Measurements from ENCODE around the gene MYCBP2.
A peak's percentile ranks its signal among the peaks of the same experiment; 100 is the strongest.
"Not testable (repeated sequence)": the region's sequence is repeated elsewhere in the genome, so short reads cannot be mapped to it uniquely, and the experiment has no call there.

The MYCBP2 gene

GRCh38 chr13:77335543-77335942 is 8.6 kb upstream of the MYCBP2 start:
- DNase-seq (ENCODE audit: low read depth, low spot score), result no peak

GRCh38 chr13:77333594-77333993 is 6.7 kb upstream of the MYCBP2 start:
- no peak for DNase-seq (ENCODE audit: low read depth, low spot score)

- DNase-seq (ENCODE audit: low read depth, low spot score), result no peak
Observed at GRCh38 chr13:77331421-77331820, 4.5 kb upstream of the MYCBP2 start.

- DNase-seq (ENCODE audit: low read depth, low spot score), result no peak
Observed at GRCh38 chr13:77329911-77330584, 3.2 kb upstream of the MYCBP2 start.

- peak; percentile 64 for DNase-seq (ENCODE audit: low read depth, low spot score)
Observed at GRCh38 chr13:77329133-77329910, 2.4 kb upstream of the MYCBP2 start.

- DNase-seq (ENCODE audit: low read depth, low spot score), result no peak
Observed at GRCh38 chr13:77328819-77329132, 1.9 kb upstream of the MYCBP2 start.

GRCh38 chr13:77325371-77325980 is 1.4 kb downstream of the MYCBP2 start:
- no peak for DNase-seq (ENCODE audit: low read depth, low spot score)

- DNase-seq (ENCODE audit: low read depth, low spot score), result no peak
Observed at GRCh38 chr13:77323858-77324257, 3.0 kb downstream of the MYCBP2 start.

GRCh38 chr13:77319536-77319935 is 7.4 kb downstream of the MYCBP2 start:
- DNase-seq (ENCODE audit: low read depth, low spot score), result no peak

- DNase-seq (ENCODE audit: low read depth, low spot score), result no peak
Observed at GRCh38 chr13:77318741-77319140, 8.2 kb downstream of the MYCBP2 start.

- DNase-seq (ENCODE audit: low read depth, low spot score), result no peak
Observed at GRCh38 chr13:77316430-77316829, 10.5 kb downstream of the MYCBP2 start.

GRCh38 chr13:77315509-77315908 is 11.4 kb downstream of the MYCBP2 start:
- DNase-seq (ENCODE audit: low read depth, low spot score), result not testable (repeated sequence)

GRCh38 chr13:77313923-77314322 is 13.0 kb downstream of the MYCBP2 start:
- no peak for DNase-seq (ENCODE audit: low read depth, low spot score)

- DNase-seq (ENCODE audit: low read depth, low spot score), result no peak
Observed at GRCh38 chr13:77312311-77312710, 14.6 kb downstream of the MYCBP2 start.

- DNase-seq (ENCODE audit: low read depth, low spot score), result no peak
Observed at GRCh38 chr13:77310579-77311279, 16.2 kb downstream of the MYCBP2 start.

GRCh38 chr13:77310161-77310560 is 16.7 kb downstream of the MYCBP2 start:
- DNase-seq (ENCODE audit: low read depth, low spot score), result no peak

GRCh38 chr13:77309254-77309653 is 17.6 kb downstream of the MYCBP2 start:
- no peak for DNase-seq (ENCODE audit: low read depth, low spot score)

- DNase-seq (ENCODE audit: low read depth, low spot score), result no peak
Observed at GRCh38 chr13:77306458-77306857, 20.4 kb downstream of the MYCBP2 start.

- no peak for DNase-seq (ENCODE audit: low read depth, low spot score)
Observed at GRCh38 chr13:77305266-77305665, 21.6 kb downstream of the MYCBP2 start.

- DNase-seq (ENCODE audit: low read depth, low spot score), result no peak
Observed at GRCh38 chr13:77300176-77301037, 26.5 kb downstream of the MYCBP2 start.

- DNase-seq (ENCODE audit: low read depth, low spot score), result no peak
Observed at GRCh38 chr13:77299587-77299986, 27.3 kb downstream of the MYCBP2 start.

Measured in iPS DF 19.7 (cell line).